22Rv1 (cell line): ENCODE results near the gene MYH16.
"Not testable (repeated sequence)": the region's sequence is repeated elsewhere in the genome, so short reads cannot be mapped to it uniquely, and the experiment has no call there.

Experiments used
- H3K27ac ChIP-seq: fragments of 450-650 bp; 2 replicates; pipeline ENCODE4 v1.5.1; 2017
- ZFX ChIP-seq: fragments of 450-650 bp; IDR thresholded peaks from 2 replicates; pipeline ENCODE4 v1.6.1; 2017; ENCODE audit warnings: antibody characterized with exemption, borderline replicate concordance
- TF ChIP-seq, protein P1 (sequence below): fragments of 450-650 bp; IDR thresholded peaks from 2 replicates; pipeline ENCODE4 v1.5.1; 2017; ENCODE audit warnings: mild to moderate bottlenecking

The MYH16 gene

GRCh38 chr7:99325001-99325493, 52.4 kb downstream of the MYH16 start:
- TF ChIP-seq, protein P1, sequence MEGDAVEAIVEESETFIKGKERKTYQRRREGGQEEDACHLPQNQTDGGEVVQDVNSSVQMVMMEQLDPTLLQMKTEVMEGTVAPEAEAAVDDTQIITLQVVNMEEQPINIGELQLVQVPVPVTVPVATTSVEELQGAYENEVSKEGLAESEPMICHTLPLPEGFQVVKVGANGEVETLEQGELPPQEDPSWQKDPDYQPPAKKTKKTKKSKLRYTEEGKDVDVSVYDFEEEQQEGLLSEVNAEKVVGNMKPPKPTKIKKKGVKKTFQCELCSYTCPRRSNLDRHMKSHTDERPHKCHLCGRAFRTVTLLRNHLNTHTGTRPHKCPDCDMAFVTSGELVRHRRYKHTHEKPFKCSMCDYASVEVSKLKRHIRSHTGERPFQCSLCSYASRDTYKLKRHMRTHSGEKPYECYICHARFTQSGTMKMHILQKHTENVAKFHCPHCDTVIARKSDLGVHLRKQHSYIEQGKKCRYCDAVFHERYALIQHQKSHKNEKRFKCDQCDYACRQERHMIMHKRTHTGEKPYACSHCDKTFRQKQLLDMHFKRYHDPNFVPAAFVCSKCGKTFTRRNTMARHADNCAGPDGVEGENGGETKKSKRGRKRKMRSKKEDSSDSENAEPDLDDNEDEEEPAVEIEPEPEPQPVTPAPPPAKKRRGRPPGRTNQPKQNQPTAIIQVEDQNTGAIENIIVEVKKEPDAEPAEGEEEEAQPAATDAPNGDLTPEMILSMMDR = no peak
- peak overlapping the region; percentile 76 for H3K27ac ChIP-seq

GRCh38 chr7:99325592-99326407, 53.2 kb downstream of the MYH16 start, which contains the start of gene ARPC1A:
ARPC1A (plus strand) TSS chr7:99325898; CDS start chr7:99333354, 7,456 bp downstream.
- no peak for TF ChIP-seq ZFX
- TF ChIP-seq, protein P1 = peak; percentile 29
- H3K27ac ChIP-seq = peak within 1 kb of the TSS; percentile 76

- no peak for TF ChIP-seq ZFX
- TF ChIP-seq, protein P1 = no peak
- peak overlapping the region; percentile 76 for H3K27ac ChIP-seq
Measured at GRCh38 chr7:99326408-99326782, 53.8 kb downstream of the MYH16 start.

DNA sequence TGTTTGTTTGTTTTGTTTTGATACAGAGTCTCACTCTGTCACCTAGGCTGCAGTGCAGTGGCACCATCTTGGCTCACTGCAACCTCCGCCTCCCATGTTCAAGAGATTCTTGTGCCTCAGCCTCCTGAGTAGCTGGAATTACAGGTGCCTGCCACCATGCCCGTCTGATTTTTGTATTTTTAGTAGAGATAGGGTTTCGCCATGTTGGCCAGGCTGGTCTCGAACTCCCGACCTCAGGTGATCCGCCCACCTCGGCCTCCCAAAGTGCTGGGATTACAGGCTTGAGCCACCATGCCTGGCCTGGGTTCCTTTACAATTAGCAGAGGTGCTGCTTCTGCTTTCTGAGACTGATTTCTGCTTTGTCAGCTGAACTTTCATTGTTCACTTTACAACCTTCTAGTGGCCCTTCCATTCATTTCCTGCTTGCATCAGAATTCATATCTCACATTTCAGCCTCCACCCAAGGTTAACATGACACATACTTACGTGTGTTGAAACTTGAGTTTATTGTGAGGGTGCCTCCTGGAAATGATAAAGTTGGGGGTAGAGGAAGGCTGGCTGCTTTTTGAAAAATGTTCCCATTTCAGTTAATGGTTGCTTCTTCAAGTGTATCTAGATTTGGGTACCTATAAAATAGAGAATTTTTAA, 57.8 kb downstream of the MYH16 start:
- H3K27ac ChIP-seq = not testable (repeated sequence)

DNA sequence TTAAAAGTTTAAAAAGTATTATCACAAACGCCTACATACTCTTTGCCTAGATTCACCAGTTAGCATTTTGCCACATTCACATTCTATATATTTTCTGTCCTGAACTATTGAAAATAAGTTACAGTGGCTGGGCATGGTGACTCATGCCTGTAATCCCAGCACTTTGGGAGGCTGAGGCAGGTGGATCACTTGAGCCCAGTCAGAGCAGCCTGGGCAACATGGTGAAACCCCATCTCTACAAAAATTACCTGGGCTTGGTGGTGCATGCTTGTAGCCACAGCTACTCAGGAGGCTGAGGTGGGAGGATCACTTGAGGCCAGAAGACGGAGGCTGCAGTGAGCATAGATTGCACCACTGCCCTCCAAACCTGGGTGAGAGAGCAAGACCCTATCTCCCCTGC, 58.4 kb downstream of the MYH16 start:
- TF ChIP-seq, protein P1 = no peak
- no peak for TF ChIP-seq ZFX
- H3K27ac ChIP-seq = no peak overlapping the region

DNA sequence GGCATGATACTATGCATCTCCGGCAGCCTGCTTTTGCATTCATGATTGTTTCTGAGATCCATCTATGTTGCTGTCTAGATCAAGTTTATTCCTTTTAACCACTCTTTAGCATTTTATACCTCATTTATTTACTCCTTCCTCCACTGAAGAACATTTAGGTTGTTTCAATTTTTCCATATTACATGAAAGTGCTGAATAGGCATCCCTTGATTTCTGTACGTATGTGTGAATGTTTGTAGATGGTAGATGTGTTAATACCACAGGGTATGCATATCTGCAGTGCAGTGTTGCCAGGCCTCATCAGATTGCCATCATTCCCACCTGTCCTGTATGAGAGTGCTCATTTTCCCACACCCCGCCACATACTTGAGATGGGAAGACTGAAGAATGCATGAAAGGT, 67.0 kb downstream of the MYH16 start:
- TF ChIP-seq, protein P1 = no peak
- no peak for TF ChIP-seq ZFX
- no peak overlapping the region for H3K27ac ChIP-seq

DNA sequence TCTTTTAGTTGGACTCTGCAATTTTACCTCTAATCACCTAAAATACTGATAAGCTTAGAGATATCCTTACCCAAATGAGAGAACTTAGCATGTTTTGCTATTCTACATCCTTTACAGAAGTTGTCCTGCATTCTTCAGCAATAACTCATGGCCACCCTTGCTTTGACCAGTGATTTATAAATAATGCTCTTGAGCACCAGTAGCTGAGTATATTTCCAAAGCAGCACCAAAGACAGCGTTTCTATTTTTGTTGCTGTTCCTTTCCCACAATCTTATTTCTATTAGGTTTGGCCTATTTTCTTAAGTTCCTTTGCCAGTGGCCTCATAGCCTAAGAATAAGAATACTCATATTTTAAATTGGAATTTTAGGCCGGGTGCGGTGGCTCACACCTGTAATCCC, 68.0 kb downstream of the MYH16 start:
- no peak for TF ChIP-seq ZFX
- TF ChIP-seq, protein P1 = no peak

More for the DNA sequence above, 68.0 kb downstream of the MYH16 start:
- no peak overlapping the region for H3K27ac ChIP-seq
